Activated T-cell treated with anti-CD3 and anti-CD28 coated beads, Interleukin-2, amount 50 U/mL, for 24 hours (primary cell): ENCODE data around the gene AFG3L2.

ENCODE experiments used
- DNase-seq: peaks from one replicate; pipeline ENCODE4 v3.0.0-alpha.2; 2020
- H3K27ac Mint-ChIP-seq: 2 replicates; pipeline ENCODE4 v1.8.0; 2020; ENCODE audit warnings: mild to moderate bottlenecking, mixed read lengths
- H3K27me3 Mint-ChIP-seq: 2 replicates; pipeline ENCODE4 v1.8.0; 2020; ENCODE audit warnings: mixed read lengths
- H3K36me3 Mint-ChIP-seq: 2 replicates; pipeline ENCODE4 v1.8.0; 2020; ENCODE audit warnings: low read depth, mixed read lengths
- H3K4me1 Mint-ChIP-seq: 2 replicates; pipeline ENCODE4 v1.8.0; 2020; ENCODE audit warnings: low read depth, mixed read lengths
- H3K4me3 Mint-ChIP-seq: 2 replicates; pipeline ENCODE4 v1.8.0; 2020; ENCODE audit warnings: mild to moderate bottlenecking, moderate library complexity, mixed read lengths
- H3K9me3 Mint-ChIP-seq: 2 replicates; pipeline ENCODE4 v1.8.0; 2020; ENCODE audit warnings: mixed read lengths

AFG3L2 gene

DNA sequence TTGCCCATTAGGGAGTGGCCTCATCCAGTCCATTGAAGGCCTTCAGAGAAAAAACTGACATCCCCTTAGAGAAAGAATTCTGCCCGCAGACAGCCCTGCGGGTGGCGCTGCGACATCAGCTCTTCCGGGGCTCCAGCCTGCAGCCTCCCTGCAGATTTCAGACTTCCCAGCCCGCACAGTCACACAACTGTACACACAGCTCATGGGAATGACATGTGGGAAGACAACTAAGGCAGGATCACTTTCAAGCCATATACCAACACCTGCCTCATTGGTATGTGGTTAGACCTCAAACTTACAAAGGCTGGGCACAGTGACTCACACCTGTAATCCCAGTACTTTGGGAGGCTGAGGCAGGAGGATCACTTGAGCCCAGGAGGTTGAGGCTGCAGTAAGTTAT is 93.8 kb downstream of the AFG3L2 start:
- Mint-ChIP-seq H3K27ac (no peak overlapping the region), H3K36me3 (no peaks in the 10 kb centered on the region), H3K4me1 (peaks cover 6% of the 10 kb centered on the region), H3K4me3 (no peak overlapping the region), H3K27me3 (peaks cover 38% of the 10 kb centered on the region), H3K9me3 (no peaks in the 10 kb centered on the region)
- no peak for DNase-seq

- Mint-ChIP-seq H3K4me3 (no peak overlapping the region), H3K36me3 (no peaks in the 10 kb centered on the region), H3K27me3 (peaks cover 31% of the 10 kb centered on the region), H3K4me1 (no peaks in the 10 kb centered on the region), H3K27ac (no peak overlapping the region), H3K9me3 (no peaks in the 10 kb centered on the region)
- no peak for DNase-seq
Observed at GRCh38 chr18:12282442-12283039, 94.5 kb downstream of the AFG3L2 start.

DNA sequence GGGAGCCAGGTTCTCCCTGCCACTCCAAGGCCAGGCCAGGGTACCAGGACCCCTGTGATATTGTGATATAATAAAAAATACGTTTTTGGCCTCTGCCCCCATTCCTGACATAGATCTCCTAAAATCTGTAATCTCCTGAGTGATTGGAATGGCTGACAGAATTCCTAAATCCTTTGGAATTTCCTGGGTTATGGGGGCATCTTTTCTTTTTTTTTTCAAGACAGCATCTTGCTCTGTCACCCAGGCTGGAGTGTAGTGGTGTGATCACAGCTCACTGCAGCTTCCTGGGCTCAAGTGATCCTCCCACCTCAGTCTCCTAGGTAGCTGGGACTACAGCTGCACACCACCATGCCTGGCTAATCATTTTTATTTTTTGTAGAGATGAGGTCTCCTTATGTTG is 95.2 kb downstream of the AFG3L2 start:
- Mint-ChIP-seq H3K4me1 (no peaks in the 10 kb centered on the region), H3K27ac (no peak overlapping the region), H3K9me3 (no peaks in the 10 kb centered on the region), H3K36me3 (no peaks in the 10 kb centered on the region), H3K4me3 (no peak overlapping the region), H3K27me3 (peaks cover 30% of the 10 kb centered on the region)
- DNase-seq = no peak

- Mint-ChIP-seq H3K36me3 (no peaks in the 10 kb centered on the region), H3K27ac (no peak overlapping the region), H3K4me3 (no peak overlapping the region), H3K9me3 (no peaks in the 10 kb centered on the region), H3K4me1 (no peaks in the 10 kb centered on the region), H3K27me3 (peaks cover 29% of the 10 kb centered on the region)
- DNase-seq = no peak
Observed at GRCh38 chr18:12279781-12280531, 97.1 kb downstream of the AFG3L2 start.
